CD4-positive, alpha-beta T cell (primary cell): Measurements from ENCODE around the gene ADGRA1. TPM values are rescaled to one million over a fixed set of nuclear protein-coding genes. Genes with fewer than 3 reads are reported as not detected.

Experiments
- ATAC-seq: fragments of 200-7000 bp; cut with Tn5 transposase; one replicate; pipeline ENCODE4 v1.10.0; 2022; ENCODE audit warnings: mild to moderate bottlenecking; ENCODE audit not compliant: poor library complexity
- CTCF ChIA-PET: fragments of 350-600 bp; sonication (Branson Sonifier 250); formaldehyde crosslinking; loops from one replicate; lab custom pipeline; 2021; ENCODE audit warnings: antibody characterized with exemption, inconsistent platforms; lab: Charles Lee
- POLR2A ChIA-PET: fragments of 350-600 bp; sonication (Branson Sonifier 250); formaldehyde crosslinking; loops from one replicate; lab custom pipeline; 2021; ENCODE audit warnings: antibody characterized with exemption, inconsistent platforms; lab: Charles Lee
- DNase-seq, 14 experiments: peaks; one replicate each; pipeline ENCODE4 v3.0.0-alpha.2; 2013 to 2020; ENCODE audit warnings: mixed read lengths in 2 of 14
- H3K27ac ChIP-seq, 2 donors: one replicate each; pipeline versions ENCODE4 v1.5.1 to v1.7.0; 2013; ENCODE audit warnings: low read length in 2 of 2, low read depth in 1 of 2, mild to moderate bottlenecking in 1 of 2
- H3K27me3 ChIP-seq, 2 experiments: 1 replicate in 1 of 2; 2 replicates in 1 of 2; pipeline versions ENCODE4 v1.6.1 to v1.7.0; 2013; ENCODE audit warnings: low read length in 2 of 2, control low read depth in 1 of 2, mild to moderate bottlenecking in 1 of 2, moderate library complexity in 1 of 2; ENCODE audit not compliant: insufficient read depth in 2 of 2, control insufficient read depth in 1 of 2
- H3K36me3 ChIP-seq: one replicate; pipeline ENCODE4 v1.6.1; 2013; ENCODE audit warnings: low read length, control low read depth; ENCODE audit not compliant: insufficient read depth
- H3K4me1 ChIP-seq: one replicate; pipeline ENCODE4 v1.6.1; 2013; ENCODE audit warnings: low read length, control low read depth; ENCODE audit not compliant: insufficient read depth
- H3K4me3 ChIP-seq: one replicate; pipeline ENCODE4 v1.5.1; 2013; ENCODE audit warnings: mild to moderate bottlenecking, low read length, moderate library complexity
- H3K9me3 ChIP-seq, 2 experiments: 1 replicate in 1 of 2; 2 replicates in 1 of 2; pipeline versions ENCODE4 v1.6.1 to v1.7.0; 2013; ENCODE audit warnings: low read length in 2 of 2, mild to moderate bottlenecking in 2 of 2, control low read depth in 1 of 2, moderate library complexity in 1 of 2; ENCODE audit not compliant: control insufficient read depth in 1 of 2, insufficient read depth in 1 of 2
- H3K27ac Mint-ChIP-seq: one replicate; pipeline ENCODE4 v1.8.0; 2020; ENCODE audit warnings: mixed read lengths
- H3K27me3 Mint-ChIP-seq: one replicate; pipeline ENCODE4 v1.8.0; 2021; ENCODE audit warnings: mixed read lengths
- H3K36me3 Mint-ChIP-seq: one replicate; pipeline ENCODE4 v1.8.0; 2021; ENCODE audit warnings: low read depth, mixed read lengths
- H3K4me1 Mint-ChIP-seq: one replicate; pipeline ENCODE4 v1.8.0; 2021; ENCODE audit warnings: low read depth, mixed read lengths
- H3K4me3 Mint-ChIP-seq: one replicate; pipeline ENCODE4 v1.8.0; 2020; ENCODE audit warnings: mild to moderate bottlenecking, mixed read lengths
- H3K9me3 Mint-ChIP-seq: one replicate; pipeline ENCODE4 v1.8.0; 2020; ENCODE audit warnings: mixed read lengths
- CTCF ChIP-seq: fragments of 200-600 bp; IDR thresholded peaks from one replicate; pipeline ENCODE4 v1.8.0; 2022; ENCODE audit warnings: antibody characterized with exemption, mild to moderate bottlenecking
- intact Hi-C, 2 experiments: fragments of 100-400 bp; cut with DNase I in 1 of 2; cut with micrococcal nuclease in 1 of 2; formaldehyde crosslinking; loops; one replicate each; pipeline versions ENCODE4 v1.15.1 to v1.9.0; 2023 to 2025; cut with DNase I, micrococcal nuclease
- total RNA-seq, 174 experiments: library from RNA in 2 of 174; stranded (reverse) in 2 of 174; gene quantifications; one replicate each; pipeline ENCODE4 v1.2.3 and lab custom pipeline; 2021 to 2026

ADGRA1 gene
- total RNA-seq, 2 experiments from 2014 or later: not detected

- H3K9me3 Mint-ChIP-seq: no peaks in the 10 kb centered on the region
- no peaks in the 10 kb centered on the region for H3K4me1 Mint-ChIP-seq
- no peaks in the 10 kb centered on the region for H3K27me3 Mint-ChIP-seq
- ChIA-PET POLR2A (no interaction called here), CTCF (no interaction called here)
- no peak overlapping the region for H3K27ac Mint-ChIP-seq
- no peak for DNase-seq
- no peak for TF ChIP-seq CTCF
- H3K4me3 Mint-ChIP-seq: no peak overlapping the region
- no peaks in the 10 kb centered on the region for H3K4me1 ChIP-seq
- H3K27me3 ChIP-seq: no peaks in the 10 kb centered on the region
- no peaks in the 10 kb centered on the region for H3K36me3 ChIP-seq
- no peaks in the 10 kb centered on the region for H3K36me3 Mint-ChIP-seq
- intact Hi-C loops: no loop called here
- ATAC-seq: no peak
- H3K9me3 ChIP-seq: peaks cover 0 to 7% of the 10 kb centered on the region in 2 experiments
- H3K4me3 ChIP-seq: no peak overlapping the region
- no peak overlapping the region for H3K27ac ChIP-seq
Observed at GRCh38 chr10:133067149-133068105, 20.3 kb upstream of the ADGRA1 start.

GRCh38 chr10:133068111-133069032, 19.4 kb upstream of the ADGRA1 start:
- no peak for DNase-seq
- intact Hi-C loops: no loop called here
- Histone ChIP-seq H3K27ac (no peak overlapping the region), H3K4me1 (no peaks in the 10 kb centered on the region), H3K36me3 (no peaks in the 10 kb centered on the region), H3K27me3 (no peaks in the 10 kb centered on the region), H3K9me3 (no peaks in the 10 kb centered on the region), H3K4me3 (no peak overlapping the region)
- no peak overlapping the region for H3K4me3 Mint-ChIP-seq
- no peak for TF ChIP-seq CTCF
- no peaks in the 10 kb centered on the region for H3K36me3 Mint-ChIP-seq
- ChIA-PET POLR2A (no interaction called here), CTCF (no interaction called here)
- H3K4me1 Mint-ChIP-seq: no peaks in the 10 kb centered on the region
- H3K9me3 Mint-ChIP-seq: no peaks in the 10 kb centered on the region
- no peaks in the 10 kb centered on the region for H3K27me3 Mint-ChIP-seq
- ATAC-seq: no peak
- no peak overlapping the region for H3K27ac Mint-ChIP-seq

GRCh38 chr10:133069033-133069525, 18.6 kb upstream of the ADGRA1 start:
- intact Hi-C loops: no loop called here
- CTCF ChIA-PET: no interaction called here
- Histone ChIP-seq H3K27me3 (no peaks in the 10 kb centered on the region), H3K36me3 (no peaks in the 10 kb centered on the region), H3K27ac (no peak overlapping the region), H3K4me1 (no peaks in the 10 kb centered on the region), H3K9me3 (no peaks in the 10 kb centered on the region), H3K4me3 (no peak overlapping the region)
- TF ChIP-seq CTCF: no peak
- Mint-ChIP-seq H3K9me3 (no peaks in the 10 kb centered on the region), H3K36me3 (no peaks in the 10 kb centered on the region), H3K4me3 (no peak overlapping the region), H3K27ac (no peak overlapping the region), H3K27me3 (no peaks in the 10 kb centered on the region), H3K4me1 (no peaks in the 10 kb centered on the region)
- POLR2A ChIA-PET: no interaction called here
- DNase-seq (no peak), ATAC-seq (no peak)
